ENCODE measurements around the gene CLEC16A. TPM values are rescaled to one million over a fixed set of nuclear protein-coding genes. Genes with fewer than 3 reads are reported as not detected.

CLEC16A gene
- total and polyA plus RNA-seq, 2 experiments from 2014 or later = 9.9 to 24.1 TPM

- TF ChIP-seq ZNF462 (CRISPR knock-in tag; IDR thresholded peaks at IDR 0.05) (no peak), ZNF331 (CRISPR knock-in tag; IDR thresholded peaks at IDR 0.05; ENCODE audit: low read depth) (no peak), STAT1 (IDR thresholded peaks at IDR 0.05; ENCODE audit: unreplicated experiment) (no peak), CTCF (conservative IDR thresholded peaks at IDR 0.05; ENCODE audit: low read depth in 2 of 2) (no peak), POLR2AphosphoS5 (IDR thresholded peaks at IDR 0.05; ENCODE audit: low read depth) (no peak), ZNF114 (CRISPR knock-in tag; IDR thresholded peaks at IDR 0.05) (no peak), JUNB (IDR thresholded peaks at IDR 0.05; ENCODE audit: unreplicated experiment) (no peak), ETS1 (IDR thresholded peaks at IDR 0.05) (no peak), EZH2phosphoT487 (IDR thresholded peaks at IDR 0.05; ENCODE audit: unreplicated experiment) (no peak)
Measured at GRCh38 chr16:11085916-11086315, 141.6 kb downstream of the CLEC16A start (continued).

Measured in GM23338 (cell line).